NCI-H2107 treated with DMSO at 0.1 percent for 48 hours (cell line): ENCODE data around the gene FAM241A.
"Not testable (repeated sequence)": the region's sequence is repeated elsewhere in the genome, so short reads cannot be mapped to it uniquely, and the experiment has no call there.

Source experiments
- DNase-seq: peaks from one replicate; lab custom pipeline; 2025; ENCODE audit not compliant: unreplicated experiment; lab: John Stamatoyannopoulos, UW

The FAM241A gene

GRCh38 chr4:112172180-112172579, 26.9 kb downstream of the FAM241A start:
- DNase-seq = no peak

GRCh38 chr4:112173593-112174558, 28.6 kb downstream of the FAM241A start:
- no peak for DNase-seq

DNA sequence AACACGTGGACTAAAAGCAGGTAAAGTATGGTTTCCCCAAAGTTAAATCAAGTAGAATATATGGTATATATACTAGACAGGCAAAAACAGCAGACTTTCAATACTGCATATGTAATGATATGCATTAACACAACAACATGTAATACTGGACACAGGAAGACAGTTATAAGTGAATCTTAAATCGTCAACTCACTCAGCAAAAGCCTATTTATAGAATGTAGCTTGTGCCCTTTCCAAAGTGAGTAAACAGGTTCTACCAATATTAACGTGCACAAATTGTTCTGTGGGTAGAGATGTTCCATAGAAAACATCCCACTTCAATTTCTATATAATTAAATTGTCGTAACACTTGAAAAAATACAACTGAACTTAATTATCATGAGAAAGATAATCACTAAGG, 30.6 kb downstream of the FAM241A start:
- DNase-seq = no peak

- no peak for DNase-seq
Observed at GRCh38 chr4:112176596-112176995, 31.3 kb downstream of the FAM241A start.

DNA sequence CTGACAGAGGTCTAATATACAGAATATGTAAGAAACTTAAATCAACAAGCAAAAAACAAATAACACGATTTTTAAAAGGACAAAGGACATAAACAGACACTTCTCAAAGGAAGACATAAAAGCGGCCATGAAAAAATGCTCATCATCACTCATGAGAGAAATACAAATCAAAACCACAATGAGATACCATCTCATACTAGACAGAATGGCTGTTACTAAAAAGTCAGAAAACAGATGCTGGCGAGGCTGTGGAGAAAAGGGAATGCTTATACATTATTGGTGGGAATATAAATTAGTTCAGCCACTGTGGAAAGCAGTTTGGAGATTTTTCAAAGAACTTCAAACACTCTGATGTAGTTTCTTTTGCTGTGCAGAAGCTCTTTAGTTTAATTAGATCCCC, 33.5 kb downstream of the FAM241A start:
- DNase-seq = not testable (repeated sequence)

DNA sequence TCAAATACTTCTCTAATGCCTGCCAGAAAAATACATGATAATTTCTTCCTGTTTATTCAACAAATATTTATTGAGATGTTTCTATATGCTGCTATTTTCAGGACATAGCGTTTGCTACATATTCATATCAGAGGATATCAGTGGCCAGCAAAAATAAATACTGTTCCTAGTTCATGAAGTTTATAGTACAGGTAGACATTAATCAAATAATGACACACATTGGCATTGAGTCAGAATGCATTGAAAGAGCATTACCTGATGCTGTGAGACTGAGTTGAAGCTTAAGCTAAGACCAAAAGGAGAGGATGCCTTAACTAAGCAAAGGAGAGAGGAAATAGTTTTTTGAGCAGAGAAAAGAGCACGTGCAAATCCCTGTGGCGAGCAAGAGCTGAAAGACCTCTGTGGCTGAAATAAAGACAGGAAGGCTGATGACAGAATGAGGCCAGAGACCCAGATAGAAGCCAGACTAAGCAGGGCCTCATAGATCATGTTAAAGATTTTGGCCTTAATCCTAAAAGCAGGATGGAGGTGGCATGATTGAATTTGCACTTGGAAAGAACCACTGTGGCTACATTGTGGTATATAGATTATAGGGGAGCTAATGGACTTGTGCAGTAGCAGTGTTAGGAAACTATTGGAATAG, 36.2 kb downstream of the FAM241A start:
- no peak for DNase-seq

GRCh38 chr4:112182604-112183003, 37.4 kb downstream of the FAM241A start:
- DNase-seq = no peak

DNA sequence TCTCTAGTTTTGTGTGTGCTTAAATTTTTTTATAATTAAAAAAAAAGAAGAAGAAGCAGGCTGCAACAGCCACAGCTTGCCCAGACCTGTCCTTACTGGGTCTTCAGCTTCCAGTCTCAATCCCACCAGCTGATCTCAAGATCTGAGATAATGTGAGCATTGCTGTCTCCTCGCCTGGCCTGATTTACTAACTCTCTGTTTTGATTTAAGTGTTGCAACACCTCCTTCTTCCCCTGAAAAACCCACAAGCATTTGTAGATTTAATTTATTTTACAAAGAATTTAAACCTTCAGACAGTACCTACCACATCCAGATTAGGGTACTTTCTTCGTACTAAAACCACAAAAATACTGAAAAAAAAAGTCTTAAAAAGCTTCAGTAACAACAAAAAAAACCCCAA, 38.0 kb downstream of the FAM241A start:
- no peak for DNase-seq

DNA sequence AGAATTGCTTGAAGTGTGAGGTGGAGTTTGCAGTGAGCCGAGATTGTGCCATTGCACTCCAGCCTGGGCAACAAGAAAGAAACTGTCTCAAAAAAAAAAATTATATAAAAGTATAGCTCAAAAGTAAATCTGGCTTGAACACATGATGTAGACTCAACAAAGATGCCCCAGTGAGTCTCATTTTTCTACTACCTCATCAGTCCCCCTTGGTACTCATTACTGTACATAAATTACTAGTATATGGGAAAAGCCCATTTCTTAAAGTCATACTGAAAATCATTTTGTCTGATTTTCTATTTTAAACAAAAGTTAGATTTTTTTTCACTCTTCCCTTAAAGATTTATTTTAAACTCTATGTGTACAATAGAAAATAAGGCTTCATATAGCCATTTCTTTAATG, 39.2 kb downstream of the FAM241A start:
- no peak for DNase-seq

DNA sequence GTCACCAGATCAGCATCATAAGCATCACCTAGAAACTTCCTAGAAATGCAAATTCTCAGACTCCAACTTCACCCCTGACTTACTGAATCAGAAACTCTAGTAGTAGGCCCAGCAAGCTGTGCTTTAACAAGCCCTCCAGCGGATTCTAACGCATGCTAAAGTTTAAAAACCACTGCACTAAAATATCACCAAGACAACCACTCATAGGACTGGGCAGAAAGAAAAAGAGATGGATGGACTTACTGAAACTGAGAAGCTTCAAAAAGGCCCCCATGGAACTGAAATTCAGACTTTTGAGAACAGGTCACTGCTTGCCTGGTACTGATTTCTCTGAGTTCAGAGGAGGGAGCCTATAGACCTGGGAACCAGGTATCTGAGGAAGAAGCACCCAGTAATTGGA, 40.1 kb downstream of the FAM241A start:
- no peak for DNase-seq

DNA sequence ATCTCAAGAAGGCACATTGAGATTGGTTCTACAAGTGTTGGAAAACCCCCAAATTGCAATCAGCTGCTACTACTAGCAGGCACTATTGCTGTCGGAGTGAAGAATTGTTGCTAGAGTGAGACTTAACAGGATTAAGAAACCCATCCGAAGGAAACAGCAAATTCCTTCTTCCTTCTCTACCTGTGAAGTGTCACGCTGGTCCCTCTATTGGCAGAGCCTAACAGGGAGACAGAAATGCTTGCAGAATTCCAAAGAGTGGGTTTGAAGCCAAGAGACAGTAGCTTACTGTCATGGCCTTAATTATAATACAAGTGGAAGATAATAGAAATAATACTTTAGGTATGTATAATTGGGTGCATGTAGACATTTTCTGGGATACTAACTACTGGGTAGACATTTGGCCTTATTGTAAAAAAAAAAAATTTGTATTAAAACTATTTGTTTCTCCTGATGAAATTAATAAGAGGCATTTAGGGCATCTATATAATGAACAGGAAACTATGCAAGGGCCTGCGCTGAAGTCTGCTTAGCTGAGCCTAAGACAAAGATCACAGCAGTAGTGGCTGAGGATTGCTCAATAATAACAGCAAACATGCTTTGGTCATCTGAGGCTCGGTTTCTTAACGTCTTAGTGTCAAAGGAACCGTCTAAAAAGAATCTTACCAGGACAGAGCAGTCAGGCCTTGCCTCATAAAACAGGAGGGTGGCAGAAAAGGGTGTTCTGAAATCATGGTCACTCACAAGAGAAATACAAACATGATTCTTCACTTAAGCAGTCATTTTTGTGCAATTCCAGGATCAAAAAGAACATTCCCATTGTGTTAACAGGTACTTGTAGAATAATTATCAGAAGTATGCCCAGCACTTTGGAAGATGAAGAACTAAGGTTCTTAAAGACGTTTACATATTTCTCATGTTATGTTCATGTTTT, 40.8 kb downstream of the FAM241A start:
- DNase-seq = no peak

DNA sequence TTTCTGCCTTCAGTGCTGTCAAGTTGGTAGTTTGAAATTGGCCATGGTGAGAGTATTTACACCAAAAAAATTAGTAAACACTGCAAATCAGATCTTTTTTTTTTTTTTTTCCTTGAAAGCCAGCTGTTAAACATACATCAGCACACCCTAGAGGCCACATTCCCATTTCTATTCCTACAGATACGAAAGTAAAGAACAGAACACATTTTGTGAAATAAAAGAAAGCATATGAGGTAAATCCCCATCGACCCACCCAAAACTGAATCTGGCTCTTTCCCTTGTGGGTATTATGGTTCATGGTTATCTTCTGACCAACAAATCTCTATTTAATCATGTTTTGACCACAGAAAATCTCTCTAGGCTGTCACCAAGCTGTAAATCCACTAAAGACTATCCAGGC, 44.5 kb downstream of the FAM241A start:
- DNase-seq = no peak

DNA sequence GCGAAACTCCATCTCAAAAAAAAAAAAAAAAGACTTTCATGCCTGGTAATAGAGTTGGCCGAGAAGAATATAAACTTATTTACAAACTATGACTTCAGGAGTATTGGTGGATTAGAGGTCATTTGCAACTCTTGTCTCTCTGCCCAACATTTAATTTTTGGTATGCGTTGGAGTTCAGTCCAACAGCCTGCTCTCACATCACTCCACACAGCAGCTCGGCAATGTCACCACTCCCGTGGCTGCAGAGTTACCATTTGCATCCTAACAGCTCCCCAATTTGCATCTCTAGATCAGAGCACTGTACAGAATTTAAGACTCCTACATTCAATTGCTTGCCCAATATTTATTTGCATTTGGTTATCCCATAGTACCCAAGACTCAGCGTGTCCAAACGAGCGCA, 45.4 kb downstream of the FAM241A start:
- DNase-seq = no peak

DNA sequence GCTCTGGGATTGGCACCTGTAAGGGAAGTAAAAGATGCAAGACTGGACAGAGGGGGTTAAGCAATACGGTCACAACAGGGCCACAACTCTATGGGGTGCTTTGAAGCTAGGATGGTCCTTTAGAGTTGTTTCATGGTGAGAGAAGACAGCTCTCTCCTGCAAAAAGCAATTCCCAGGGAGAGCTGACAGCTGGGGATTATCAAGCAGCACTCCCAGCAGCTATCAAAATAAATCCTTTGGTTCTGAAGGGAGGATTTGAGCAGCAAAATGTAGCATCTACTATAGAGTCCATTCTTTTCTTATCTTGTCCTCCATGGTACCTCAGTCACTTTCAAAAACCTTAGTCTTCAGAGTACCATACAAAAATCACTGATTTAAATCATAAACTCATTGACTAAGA, 51.2 kb downstream of the FAM241A start:
- DNase-seq = no peak

GRCh38 chr4:112199041-112199440, 53.8 kb downstream of the FAM241A start:
- DNase-seq = no peak

DNA sequence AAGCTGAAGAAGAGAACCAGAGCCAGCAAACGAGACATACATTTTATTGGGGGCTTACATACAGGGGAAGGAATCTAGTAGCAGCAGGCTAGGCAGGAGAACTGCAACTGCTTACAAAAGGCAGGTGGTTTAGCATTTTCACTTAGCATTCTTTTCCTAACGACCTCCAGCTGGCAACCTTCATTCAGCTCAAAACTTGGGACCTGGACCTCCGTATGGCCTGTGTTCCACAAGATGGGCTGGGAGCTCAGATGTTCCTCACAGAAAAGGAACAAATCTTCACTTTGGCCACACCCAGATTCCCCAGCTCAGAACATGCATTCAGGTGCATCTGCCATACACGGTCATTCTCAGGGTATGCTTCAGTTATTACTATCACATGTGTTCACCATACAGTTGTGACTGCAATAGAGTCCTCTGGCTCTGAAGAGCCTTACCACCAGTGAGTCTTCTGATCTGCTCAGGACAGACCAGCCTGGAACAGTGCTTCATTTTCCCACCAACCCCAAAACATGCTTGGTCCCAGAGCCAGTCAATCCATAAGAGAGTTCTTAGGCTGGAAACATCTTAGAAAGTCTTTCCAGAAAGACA, 56.8 kb downstream of the FAM241A start:
- DNase-seq = no peak

GRCh38 chr4:112203593-112203992, 58.3 kb downstream of the FAM241A start:
- DNase-seq = no peak

DNA sequence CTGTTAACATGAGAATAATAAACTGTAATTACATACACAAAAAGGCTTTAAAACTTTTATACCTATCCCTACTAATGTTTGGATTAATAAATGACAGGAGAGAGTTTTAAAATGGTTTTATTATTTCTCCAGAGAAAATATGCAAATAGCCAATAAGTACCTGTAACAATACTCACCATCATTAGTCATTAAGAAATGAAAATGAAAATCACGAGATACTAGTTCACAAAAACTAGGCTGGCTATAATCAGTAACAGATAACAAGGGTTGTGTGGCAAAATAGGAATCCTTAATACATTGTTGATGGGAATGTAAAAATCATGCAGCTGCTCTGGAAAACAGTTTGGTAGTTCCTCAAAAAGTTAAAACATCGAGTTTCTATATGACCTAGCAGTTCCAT, 61.2 kb downstream of the FAM241A start:
- no peak for DNase-seq

DNA sequence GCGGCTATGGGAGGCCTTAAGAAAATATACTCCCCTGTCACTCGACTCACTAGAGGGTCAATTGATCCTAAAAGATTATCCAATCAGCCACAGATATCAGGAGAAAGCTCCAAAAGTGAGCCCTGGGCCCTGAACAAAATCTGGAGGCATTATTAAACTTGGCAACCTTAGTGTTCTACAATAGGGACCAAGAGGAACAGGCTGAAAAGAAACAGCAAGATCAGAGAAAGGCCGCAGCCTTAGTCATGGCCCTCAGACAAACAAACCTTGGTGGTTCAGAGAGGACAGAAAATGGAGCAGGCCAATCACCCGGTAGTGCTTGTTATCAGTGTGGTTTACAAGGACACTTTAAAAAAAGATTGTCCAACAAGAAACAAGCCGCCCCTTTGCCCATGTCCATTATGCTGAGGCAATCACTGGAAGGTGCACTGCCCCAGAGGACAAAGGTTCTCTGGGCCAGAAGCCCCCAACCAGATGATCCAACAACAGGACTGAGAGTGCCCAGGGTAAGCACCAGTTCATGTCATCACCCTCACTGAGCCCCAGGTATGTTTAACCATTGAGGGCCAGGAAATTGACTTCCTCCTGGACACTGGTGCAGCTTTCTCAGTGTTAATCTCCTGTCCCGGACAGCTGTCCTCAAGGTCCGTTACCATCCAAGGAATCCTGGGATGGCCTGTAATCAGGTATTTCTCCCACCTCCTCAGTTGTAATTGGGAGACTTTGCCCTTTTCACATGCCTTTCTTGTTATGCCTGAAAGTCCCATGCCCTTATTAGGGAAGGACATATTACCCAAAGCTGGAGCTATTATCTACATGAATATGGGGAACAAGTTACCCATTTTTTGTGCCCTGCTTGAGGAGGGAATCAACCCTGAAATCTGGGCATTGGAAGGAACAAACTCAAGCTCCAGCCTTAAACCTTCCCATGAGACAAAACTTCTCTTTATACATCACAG, 63.2 kb downstream of the FAM241A start:
- not testable (repeated sequence) for DNase-seq

- DNase-seq = no peak
Observed at GRCh38 chr4:112210777-112211176, 65.5 kb downstream of the FAM241A start.
